HL-60/S4 treated with phorbol 12-myristate 13-acetate at 8.2 ng/mL for 4 days and 3 days (cell line): ENCODE measurements around the gene TAF7.
"Not testable (repeated sequence)": the region's sequence is repeated elsewhere in the genome, so short reads cannot be mapped to it uniquely, and the experiment has no call there.

Experiments used
- in situ Hi-C: fragments of 300-500 bp; cut with MboI; formaldehyde crosslinking; loops from 2 replicates; pipeline ENCODE4 v1.15.0; 2022; ENCODE audit warnings: low sequenced_read_pairs

TAF7 gene

GRCh38 chr5:141338538-141339306, 18.1 kb upstream of the TAF7 start, which contains the start of gene PCDHGA2:
Gene PCDHGA2, plus strand, starts transcription at chr5:141338760.
- in situ Hi-C loops = no loop called here

- in situ Hi-C loops = not testable (repeated sequence)
Observed at GRCh38 chr5:141332571-141332970, 12.0 kb upstream of the TAF7 start.

- in situ Hi-C loops = no loop called here
Observed at GRCh38 chr5:141330299-141331080, 9.9 kb upstream of the TAF7 start, which contains the start of gene PCDHGA1. Gene PCDHGA1, plus strand, starts transcription at chr5:141330514.

- in situ Hi-C loops = no loop called here
Observed at GRCh38 chr5:141328231-141328630, 7.6 kb upstream of the TAF7 start.

DNA sequence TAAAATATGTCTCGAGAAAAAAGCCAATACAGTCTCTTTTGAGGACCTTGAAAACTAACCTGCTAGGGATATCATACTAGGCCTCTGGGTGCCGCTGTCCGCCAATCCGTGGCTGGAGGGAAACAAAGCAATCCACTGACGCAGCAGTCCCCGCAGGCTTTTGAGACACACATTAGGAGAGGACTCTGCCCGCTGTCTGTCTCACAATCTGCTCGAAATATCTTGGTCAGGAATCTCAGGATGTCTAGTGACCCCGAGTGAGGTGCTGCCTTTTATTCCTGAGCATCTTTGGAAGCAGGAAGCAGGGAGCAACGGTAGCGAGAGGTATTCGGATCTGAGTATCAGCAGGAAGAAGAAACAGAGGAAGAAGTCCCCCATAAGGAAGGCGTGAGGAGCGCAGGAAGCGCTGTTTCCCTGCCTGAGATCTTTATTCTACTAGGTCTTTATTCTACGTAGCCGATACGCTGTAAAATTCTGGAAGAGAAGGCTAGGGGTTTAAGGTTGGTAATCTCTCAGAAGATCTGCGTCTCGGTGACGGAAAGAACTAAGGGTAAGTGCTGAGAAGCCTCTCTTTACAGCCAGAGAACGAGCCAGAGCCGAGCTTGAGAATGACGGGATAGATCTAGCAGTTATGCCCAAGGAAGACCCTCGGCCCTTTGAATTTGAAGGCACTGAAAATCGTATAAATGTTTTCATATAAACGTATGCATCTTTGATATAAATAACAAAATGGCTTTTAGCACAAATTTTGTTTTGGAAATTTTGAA, 5.7 kb upstream of the TAF7 start:
- in situ Hi-C loops = no loop called here

GRCh38 chr5:141322261-141322660, 1.7 kb upstream of the TAF7 start:
- in situ Hi-C loops = no loop called here

- in situ Hi-C loops = no loop called here
Observed at GRCh38 chr5:141319699-141320098, 885 bp downstream of the TAF7 start.

DNA sequence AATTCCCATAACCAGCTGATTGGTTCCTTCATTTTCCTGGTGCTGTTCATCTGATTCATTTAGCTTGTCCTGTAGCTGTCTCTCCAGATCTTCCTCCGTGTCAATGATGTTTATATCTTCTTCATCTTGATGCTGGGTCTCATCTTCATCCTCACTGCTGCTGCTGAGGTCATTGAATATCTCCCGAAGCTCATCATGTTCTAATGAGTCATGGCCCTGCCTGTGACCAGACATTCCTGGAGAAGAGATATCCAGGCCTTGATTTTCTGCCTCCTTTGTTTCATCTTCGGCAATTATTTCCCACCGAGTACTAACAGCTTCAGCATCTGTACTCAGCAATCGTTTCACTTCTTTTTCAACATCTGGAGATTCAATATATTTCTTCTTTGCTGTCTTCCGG, 1.4 kb downstream of the TAF7 start:
- in situ Hi-C loops = no loop called here

- in situ Hi-C loops = not testable (repeated sequence)
Observed at GRCh38 chr5:141316963-141317362, 3.6 kb downstream of the TAF7 start.

DNA sequence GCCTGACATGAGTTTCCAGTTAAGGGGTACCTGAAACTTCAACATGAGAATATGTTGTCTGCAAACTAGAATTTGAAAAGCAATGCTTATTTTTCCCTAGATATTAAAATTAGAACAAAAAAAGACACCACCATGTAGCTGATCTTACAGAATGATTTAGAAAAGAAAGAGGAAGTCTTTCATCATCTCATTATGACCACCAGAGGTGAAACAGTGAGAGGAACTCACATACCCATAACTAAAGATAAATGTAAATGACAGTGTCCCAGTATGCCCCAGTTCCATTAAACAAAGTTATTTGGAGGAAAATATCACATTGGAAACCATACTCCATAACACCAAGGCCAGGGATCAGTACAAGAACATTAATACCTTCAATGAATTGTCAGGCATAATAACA, 6.9 kb downstream of the TAF7 start:
- in situ Hi-C loops = no loop called here

DNA sequence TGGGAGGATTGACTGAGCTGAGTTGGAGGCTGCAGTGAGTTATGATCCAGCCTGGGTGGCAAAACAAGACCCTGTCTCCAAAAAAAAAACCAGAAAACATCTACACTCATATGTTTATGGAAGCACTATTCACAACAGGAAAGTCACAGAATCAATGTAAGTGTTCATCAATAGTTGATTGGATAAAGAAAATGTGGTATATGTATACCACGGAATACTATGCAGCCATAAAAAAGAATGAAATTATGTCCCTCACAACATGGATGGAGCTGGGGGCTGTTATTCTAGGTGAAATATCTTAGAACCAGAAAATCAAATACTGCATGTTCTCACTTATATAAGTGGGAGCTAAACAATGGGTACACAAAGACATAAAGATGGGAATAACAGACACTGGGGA, 14.0 kb downstream of the TAF7 start:
- in situ Hi-C loops = no loop called here

DNA sequence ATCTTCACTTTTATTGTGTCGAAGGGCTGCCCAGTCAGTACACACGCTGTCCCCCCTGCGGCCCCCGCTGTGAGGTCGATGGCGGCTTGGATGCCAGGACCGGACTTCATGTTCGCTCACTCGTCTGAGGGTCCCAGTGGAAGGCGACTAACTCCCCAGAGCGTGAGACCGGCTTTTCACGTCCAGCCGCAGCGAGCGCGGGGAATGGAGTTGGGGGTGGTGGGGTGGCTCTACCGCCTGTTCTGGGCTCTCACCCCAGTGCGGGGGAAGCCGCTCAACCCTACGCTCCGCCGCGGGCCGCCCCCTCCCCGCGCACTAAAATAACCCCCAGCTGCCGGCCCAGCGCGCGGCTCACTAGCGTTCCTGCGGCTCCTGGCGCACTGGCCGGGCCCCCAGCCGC, 16.8 kb downstream of the TAF7 start, which contains the start of gene SLC25A2:
SLC25A2 (minus strand) TSS at position 294 of the 400 bp plus-strand sequence; CDS start at position 110, 184 bp downstream.
- in situ Hi-C loops = no loop called here

DNA sequence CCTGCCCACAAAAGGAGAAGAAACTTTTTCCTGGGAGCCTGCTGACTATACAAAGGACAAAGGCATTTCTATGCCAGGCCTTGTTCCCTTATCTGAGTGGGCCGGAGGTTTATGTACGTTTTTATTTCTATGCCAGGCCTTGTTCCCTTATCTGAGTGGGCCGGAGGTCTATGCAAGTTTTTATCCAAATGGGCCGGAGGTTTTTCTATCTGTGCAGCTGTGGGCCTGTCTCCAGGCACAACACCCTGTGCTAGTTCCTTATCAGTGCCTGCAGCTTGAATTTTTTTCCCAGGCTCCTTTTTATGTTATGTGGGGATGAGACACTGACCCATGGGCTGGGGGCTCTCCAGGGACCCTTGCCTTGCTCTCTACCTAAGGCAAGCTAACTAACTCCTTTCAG, 22.2 kb downstream of the TAF7 start:
- in situ Hi-C loops = no loop called here

- in situ Hi-C loops = no loop called here
Observed at GRCh38 chr5:141272906-141273305, 47.7 kb downstream of the TAF7 start.

GRCh38 chr5:141269195-141269594, 51.4 kb downstream of the TAF7 start:
- in situ Hi-C loops = no loop called here
